ENCODE data around the gene SETD7. TPM values are rescaled to one million over a fixed set of nuclear protein-coding genes. Genes with fewer than 3 reads are reported as not detected.

The SETD7 gene
- total and polyA plus RNA-seq, 2 of the 8 experiments (the other 6 are each of a cell fraction or from before 2014, with no cell fraction given): 1.5 to 4.6 TPM

- TF ChIP-seq CHD7 (IDR thresholded peaks at IDR 0.05; ENCODE audit: insufficient replicate concordance, low read length): no peak
These were observed 920 bp downstream of the SETD7 start (continued) for GRCh38 chr4:139554893-139555704.

Measured in H1 (cell line).